Right forelimb (tissue), 1 donor: ENCODE measurements around the gene PLCB1.
"Not testable (repeated sequence)": the region's sequence is repeated elsewhere in the genome, so short reads cannot be mapped to it uniquely, and the experiment has no call there.

Experiments used
- DNase-seq: peaks from one replicate; pipeline ENCODE4 v3.0.0-alpha.2; 2018

Gene PLCB1

DNA sequence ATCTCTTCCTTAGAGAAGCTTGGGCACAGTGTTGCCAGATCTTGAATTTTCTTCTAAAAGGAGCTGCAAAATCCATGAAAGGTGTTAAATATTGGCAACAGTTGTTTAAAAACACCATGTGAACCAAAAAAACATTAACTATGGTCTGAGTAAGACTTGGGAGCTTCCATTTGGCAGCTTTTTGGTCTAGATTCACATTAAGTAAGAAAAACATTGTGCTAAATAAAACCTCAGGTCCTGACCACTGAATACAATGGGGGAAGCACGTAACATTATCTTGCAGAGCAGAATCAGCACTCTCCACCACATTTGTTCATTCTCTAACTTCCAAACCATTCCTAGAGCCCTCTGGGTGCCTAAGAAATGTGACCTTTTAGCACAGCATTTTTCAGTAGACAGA, 499.2 kb downstream of the PLCB1 start:
- no peak for DNase-seq

DNA sequence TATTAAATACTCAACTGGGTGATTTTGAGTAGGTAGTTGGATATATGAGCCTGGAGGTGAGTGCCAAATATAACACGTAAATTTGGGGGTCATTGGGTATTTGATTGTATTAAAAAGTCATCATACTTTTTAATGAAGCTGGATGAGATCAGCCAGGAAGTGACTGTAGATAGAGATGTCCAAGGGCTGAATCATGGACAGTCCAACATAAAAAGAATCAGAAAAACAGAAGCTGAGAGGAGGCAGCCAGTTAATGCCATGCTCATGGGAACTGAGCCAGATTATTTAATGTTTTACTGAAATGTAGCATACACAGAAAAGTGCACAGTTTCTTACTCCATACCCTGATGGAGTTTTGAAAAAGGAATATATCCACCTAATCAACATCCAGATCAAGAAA, 501.3 kb downstream of the PLCB1 start:
- no peak for DNase-seq

DNA sequence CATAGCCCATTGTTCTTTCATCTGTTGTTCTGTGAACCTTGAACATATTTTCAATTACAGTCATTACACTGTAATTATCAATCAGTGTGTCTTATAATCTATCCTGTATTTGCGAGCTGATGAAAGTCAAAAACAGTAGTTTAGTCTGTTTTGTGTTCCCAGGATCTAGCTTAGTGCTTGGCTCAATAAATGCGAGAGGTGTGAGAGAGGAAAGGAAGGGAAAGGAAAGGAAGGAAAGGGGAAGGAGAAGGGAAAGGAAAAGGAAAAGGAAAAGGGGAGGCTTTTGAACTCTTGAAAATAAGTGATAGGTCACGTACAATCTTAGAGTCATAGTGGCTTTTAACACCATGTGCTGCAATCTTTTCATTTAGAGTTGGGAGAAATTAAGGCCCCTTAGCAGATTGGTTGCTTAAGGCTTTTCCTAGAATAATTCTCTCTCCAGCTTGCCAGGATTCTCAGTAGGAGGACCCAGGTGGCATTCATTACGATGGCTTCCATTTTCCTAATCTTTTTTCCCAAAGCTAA, 503.0 kb downstream of the PLCB1 start:
- no peak for DNase-seq

DNA sequence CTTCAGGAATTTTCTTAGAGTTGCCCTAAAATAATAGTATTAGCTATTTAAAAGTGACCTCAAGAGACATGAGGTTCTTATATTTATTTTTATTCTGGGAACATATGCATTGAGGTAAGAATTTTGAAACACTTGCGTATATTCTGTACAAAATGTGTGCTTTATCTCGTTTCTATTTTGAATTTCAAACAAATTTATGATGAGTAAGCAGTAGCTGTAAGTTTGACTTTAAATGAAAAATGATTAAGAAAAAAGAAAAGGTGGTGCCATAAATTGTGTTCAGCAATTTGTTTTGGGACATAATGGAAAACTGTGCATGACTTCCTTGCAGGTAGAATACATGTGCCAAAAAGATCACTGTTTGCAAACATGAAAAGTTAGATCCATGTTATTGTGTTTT, 503.8 kb downstream of the PLCB1 start:
- DNase-seq = no peak

DNA sequence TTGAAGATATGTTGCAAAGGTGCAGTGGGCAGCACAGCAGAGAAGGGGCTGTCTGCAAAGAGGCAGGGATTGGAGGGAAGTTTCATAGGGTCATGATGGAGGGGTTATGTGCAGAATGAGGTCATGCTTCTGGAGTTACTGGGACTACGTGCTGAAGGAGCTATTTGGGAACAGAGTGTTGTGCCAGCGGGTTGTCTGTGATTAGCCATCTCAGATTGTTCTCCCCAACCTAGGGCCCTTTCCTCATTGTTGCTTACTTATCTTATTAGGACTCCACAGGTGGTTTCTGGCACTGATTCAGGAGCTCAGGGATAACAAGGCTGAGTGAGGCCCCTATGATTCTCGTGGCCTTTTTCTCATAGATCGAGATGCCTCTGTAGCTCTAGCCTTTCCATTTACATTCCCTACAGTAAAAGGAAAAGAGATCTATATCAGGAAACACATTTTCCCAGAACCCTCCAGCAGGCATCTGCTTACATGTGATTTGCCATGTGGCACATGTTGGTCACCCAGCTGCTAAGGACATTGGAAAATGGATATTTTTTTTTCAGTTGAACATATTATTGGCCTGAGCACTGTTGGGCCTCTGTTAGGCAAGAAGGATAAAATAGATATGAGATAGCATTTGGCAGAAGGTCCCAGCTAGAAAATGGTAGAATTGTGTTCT, 507.2 kb downstream of the PLCB1 start:
- DNase-seq = no peak

DNA sequence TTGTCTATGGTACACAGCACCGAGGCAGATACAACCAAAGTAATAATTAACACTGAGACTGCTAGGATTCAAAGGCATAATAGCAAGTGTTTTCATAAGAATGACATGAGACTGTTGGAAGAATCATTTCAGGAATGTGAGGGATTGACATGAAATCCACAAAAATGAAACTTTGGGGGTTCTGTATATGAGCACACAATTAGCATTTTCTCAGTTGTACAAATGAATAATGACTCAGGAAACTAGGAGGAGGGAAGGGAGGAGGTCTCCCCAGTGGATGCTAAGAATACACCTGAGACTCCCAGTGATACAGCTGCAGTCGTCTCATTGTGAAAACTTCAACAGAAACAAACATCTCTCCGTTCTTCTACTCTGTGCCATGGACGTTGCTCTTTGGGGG, 508.4 kb downstream of the PLCB1 start:
- no peak for DNase-seq

DNA sequence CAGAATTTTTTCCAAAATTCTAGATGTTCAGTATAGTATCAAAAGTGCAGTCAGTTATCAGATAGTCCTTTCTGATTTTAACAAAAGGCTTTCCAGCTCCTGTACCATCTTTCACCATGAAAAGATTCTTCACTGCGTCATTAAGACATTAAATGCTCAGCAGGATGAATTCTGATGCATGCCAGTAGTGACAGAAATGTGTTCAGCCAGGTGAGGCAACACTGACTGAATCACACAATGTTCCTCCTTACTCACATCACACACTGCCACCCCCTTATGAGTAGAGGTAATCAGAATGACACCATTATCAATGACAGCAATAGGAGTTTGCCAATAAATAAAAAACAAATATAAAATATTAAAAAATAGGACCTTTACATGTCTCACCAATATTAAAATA, 510.2 kb downstream of the PLCB1 start:
- DNase-seq = no peak

DNA sequence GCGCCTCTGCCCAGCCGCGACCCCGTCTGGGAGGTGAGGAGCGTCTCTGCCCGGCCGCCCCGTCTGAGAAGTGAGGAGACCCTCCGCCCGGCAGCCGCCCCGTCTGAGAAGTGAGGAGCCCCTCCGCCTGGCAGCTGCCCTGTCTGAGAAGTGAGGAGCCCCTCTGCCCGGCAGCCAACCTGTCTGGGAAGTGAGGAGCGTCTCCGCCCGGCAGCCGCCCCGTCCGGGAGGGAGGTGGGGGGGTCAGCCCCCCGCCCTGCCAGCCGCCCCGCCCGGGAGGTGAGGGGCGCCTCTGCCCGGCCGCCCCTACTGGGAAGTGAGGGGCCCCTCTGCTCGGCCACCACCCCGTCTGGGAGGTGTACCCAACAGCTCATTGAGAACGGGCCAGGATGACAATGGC, 512.4 kb downstream of the PLCB1 start:
- DNase-seq = not testable (repeated sequence)

DNA sequence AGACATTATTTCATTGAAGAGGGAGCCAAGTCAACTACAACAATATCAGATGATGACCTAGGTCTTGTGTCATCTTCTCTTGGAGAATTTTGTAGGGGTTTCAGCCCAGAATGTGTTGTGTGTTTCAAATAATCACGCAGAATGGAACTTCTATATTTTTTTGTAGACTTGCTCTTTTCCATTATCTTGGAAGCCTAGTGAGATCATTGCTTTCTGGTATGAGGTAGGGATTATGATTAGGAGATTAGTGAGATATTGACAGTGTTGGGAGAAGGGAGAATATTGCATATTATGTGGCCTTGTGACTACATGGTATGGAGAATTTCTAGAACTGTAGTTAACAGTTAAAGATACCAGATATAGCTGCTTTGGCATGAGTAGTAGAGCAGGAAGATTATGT, 513.3 kb downstream of the PLCB1 start:
- no peak for DNase-seq

DNA sequence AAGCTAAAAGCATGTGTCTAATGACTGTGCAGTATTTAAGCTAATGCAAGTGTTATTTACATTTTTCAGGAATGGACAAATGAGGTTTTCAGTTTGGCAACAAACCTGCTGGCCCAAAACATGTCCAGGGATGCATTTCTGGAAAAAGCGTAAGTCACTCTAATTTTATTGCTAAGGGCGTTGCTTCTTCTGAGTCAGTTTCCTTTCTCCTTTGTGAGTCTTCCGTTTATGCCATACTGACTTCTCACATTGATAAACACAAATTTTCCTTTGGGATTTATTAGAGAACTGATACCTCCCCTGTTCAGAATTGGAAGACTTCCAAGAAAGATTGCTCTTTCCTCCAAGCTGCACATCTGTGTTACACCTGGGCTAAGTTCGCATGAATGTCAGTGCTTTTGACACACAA, 514.0 kb downstream of the PLCB1 start:
- no peak for DNase-seq

DNA sequence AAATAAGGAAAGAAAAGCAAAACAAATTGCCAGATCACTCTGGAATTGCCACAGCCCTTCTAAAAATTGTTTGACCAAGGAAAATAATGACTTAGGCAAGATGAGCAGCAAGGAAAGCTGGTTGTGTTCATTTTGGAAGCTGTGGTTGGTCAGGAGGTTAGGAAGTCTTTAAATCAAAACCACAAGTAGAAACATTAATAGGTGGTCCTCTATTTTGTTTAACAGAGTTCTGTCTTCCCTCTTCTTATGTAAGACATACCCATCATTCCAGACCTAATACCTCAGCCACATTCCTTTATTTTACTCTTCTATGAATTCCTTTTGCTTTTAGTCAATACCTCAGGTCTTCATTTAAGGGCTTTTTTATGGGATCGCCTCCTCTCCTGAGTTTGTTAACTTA, 514.6 kb downstream of the PLCB1 start:
- DNase-seq = no peak

DNA sequence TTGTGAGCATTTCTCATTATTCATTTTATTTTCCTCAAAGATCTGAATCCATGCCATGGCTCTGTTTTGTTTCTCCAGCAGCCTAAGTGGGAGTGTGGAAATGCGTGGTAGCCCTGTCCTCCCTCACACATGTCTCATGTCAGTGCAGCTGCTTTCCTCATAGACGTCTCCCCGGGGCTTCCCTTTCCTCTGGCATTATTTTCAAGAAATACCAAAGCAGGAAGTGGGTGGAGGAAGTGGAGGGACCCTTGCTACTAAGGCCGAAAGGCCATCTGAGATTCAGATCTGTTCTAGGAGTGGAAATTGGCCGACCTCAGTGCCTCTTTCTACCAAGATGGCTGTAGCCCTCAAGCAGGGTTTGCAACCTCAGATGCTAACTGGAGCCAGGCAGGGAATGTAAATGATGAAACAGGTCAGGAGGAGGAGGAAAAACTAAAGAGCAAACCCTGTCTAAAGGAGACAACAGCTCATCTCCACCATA, 515.9 kb downstream of the PLCB1 start:
- DNase-seq = no peak

DNA sequence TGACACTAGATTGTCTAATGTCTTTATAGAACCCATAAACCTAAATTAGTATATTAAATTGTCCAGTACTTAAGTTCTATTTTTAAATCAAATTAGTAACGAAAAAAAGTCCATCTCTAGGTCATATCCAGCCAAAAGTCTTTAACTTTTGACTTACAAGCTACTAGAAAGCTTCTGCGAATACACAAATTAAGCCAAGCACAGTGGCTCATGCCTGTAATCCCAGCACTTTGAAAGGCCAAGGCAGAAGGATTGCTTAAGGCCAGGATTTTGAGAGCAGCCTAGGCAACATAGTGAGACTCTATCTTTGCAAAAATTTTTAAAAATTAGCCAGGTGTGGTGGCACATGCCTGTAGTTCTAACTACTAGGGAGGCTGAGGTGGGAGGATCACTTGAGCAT, 516.4 kb downstream of the PLCB1 start:
- DNase-seq = no peak

DNA sequence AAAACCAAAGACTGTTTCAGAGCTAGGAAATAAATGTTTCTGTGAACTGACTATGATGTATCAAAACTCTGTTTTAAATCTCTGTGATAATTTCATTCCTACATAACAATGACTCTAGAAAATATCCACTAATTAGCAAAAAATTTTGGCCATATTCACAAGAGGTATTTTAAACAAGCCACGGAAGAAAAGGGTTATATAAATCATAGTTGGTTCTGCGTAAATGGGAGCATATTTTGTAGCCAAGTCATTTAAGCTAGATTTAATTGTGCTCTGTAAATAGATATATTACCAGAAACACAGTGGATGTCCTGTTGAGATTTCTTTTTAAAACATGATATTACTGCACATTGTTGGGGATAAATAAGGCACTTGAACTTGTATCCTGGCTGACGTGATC, 520.3 kb downstream of the PLCB1 start:
- DNase-seq = no peak

DNA sequence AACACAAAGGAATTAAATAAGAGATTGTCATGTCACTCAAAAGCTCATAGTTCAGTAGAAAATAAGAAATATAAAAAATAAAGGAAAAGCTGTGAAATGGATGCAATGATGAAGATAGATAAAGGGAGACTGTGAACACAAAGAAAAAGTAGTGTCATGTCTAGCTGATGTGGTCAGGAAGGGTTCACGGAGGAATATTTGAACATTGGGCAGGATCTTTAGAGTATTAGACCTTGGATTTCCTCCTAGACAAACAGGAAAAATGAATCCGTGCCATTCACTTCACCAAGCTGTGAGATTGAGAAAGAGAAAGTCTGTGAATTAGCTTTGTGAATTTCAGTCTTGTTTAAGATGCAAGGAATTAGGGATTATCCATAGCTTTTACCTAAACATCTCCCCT, 522.4 kb downstream of the PLCB1 start:
- no peak for DNase-seq

DNA sequence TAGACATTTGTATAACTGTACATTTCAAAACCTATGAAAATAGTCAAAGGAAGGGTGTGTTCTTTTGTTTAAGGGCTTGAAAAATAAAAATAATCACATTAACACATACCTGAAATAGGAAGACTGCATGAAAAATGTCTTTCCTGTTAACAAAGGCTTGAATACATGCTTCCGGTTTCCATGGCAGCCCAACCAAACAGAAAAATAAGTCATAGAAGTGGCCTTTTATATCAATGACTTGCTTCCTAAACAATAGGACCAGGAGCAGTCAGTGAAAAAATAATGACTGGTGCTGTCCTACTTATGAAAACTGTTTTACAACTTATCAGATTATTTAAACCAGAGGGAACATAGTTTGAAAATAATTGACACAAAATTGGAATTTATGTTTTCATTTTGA, 524.3 kb downstream of the PLCB1 start:
- DNase-seq = no peak

DNA sequence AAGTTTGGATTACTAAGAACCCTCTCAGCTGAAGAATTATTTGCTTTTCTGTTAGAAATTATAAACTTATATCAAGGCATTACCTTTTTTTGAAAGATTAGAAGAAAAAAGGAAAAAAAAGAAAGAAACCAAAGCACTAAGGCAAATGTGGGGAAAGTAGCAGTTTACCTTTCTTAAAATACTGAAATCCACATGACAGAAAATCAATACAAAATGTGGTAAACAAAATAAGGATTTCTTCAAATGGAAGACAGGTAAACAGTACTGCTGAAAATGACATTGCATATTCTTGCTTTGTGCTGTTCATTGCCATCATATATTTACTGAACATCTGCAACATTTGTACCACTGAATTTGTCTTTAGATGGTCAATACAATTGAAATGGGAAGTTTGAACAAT, 525.6 kb downstream of the PLCB1 start:
- no peak for DNase-seq

DNA sequence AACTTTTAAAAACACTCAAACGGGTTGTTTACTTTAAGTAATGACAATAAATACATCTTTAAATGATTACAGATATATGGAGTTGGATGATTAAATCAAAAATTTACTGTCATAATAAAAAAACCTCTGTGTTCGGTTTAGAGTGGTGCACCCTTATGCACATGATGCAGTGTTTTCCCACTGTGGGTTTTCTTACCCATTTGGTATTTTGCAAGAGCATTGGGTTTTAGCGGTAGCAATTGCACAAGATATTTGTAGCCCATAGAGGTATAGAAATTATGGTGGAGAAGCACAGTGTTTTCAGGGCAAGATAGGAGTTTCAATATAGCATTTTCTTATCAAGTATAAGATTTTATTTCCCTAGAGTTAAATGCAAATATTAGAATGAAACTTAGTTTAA, 526.0 kb downstream of the PLCB1 start:
- DNase-seq = no peak

DNA sequence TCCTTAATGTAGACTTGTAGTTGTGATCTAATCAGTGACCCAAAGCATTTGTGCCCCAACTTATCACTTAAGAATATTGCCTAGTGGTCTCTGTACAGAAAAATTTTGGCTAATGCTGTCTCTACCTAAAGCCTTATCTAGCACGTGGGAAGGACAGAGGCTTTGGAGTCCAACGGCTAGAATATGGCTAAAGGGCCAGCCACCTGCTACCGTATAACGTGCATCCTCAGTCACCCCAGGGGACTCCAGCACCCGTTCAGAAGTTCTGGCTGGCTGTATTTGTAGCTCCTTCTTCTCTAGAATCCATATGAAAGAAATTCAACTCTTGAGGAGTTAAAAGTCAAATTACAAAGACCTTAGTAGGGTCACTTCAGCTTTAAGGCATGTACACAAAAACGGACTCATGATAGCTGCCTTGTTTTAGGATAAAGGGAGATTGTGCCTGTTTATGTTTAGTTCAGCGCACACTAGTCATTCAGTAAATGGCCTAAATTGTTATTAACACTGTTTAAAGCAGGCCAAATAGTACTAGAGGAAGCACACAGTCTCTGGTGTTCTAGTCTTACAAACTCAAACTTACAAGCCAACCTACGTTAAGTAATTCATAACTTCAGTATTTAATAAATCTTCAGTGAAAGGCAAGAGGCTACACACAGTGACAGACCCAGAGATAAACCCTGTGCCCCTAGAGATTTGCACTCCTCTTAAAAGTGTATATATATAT, 529.3 kb downstream of the PLCB1 start:
- no peak for DNase-seq

DNA sequence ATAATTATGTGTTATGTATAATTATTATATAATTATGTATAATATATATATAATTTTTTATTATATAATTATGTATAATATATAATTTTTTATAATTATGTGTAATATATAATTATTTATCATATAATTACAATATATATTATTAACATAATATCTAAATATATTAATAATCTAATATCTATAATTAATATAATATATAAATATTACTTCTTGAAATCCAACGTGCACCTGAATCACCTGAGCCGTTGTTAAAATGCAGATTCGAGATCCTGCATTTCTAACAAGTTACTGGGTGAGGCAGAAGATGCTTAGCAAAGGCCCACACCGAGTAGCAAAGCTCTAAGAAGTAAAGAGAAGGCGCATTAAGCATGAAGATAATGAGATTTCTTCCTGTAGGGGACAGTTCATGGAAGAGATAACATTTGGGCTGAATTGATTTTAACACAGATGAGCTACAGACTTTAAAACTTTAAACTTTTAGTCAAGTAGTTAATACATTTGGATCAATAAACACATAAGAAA, 530.4 kb downstream of the PLCB1 start:
- DNase-seq = no peak

DNA sequence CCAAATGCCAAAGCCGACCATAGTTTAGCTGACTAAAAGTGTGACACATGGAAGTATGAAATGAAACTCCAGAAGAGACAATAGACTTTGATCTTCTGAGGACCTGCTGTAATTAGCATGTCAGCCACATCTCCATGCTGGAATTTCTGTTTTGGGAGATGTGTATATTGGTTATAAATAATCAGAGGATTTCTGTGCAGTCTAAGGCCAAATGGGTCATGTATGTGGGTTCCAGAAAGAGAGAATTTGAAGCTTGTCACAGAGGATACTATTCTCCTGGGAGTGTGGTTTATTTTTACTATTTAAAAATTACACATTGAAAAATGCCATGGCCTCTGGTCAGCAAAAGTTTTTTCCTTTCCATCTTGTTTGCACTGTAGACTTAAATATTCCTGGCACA, 531.4 kb downstream of the PLCB1 start:
- DNase-seq = no peak

DNA sequence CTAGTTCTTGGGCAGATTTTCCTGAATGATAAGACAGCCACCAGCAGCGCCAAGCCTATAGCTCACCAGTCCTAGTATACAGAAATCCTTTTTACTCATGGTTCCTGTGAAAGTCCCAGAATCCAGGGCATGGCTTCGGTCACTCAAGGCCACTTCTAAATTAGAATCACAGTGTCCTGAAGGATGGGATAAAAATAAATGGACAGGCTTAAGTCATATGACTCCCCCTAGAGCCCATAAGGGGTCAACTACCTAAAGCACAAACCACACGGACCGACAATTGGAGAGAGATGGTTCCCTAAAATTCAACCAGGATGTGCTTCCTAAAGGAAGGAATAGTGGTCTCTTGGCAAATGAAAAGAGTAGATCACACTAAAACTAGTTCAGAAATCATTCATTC, 532.7 kb downstream of the PLCB1 start:
- DNase-seq = no peak

DNA sequence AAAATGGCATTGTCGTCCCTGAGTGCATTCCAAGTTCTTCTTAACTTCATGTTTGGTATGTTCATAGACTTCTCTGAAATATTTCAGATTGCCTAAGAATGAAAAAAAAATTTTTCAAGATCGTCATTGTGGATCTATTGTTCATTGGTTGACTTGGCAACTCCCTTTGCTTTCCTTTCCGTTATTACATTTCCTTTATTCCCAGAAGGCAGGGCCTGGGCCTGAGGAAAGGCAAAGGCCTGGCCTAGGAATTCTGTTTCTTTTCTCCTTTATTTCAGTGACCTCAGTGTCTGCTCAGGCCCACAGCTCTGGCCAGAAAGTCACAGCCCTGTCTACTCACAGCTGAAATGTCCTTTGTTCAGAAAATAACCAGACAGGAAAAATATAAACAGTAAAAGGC, 535.2 kb downstream of the PLCB1 start:
- DNase-seq = no peak

DNA sequence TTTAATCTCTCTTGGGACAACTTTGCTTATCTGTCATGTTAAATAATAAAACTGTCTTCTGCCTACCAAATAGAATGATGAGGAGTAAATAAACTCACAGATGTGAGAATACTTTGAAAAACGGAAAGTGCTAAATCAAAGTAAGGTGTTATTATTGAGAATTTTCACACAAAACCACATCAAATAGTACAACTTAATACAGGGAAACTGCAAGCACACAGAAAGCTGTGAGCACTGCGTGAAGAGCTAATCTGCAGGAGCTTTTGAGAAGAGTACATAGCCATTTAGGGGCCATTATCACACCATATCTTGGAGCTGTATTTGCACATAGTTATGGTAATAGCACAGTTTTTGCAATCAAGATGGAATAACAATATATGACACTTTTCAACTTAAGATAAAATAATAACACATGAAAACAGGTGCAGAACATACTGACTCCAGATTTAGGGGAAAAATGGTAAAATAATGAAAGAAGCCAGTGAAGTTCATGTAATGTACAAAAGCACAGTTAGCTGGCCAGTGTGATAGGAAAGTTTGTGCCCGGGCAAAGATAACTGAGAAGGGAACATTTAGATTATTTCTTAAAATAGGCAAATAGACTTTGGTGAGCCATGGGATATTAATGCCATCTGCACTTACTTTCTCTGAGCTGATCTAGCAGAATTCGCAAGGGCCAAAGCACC, 538.3 kb downstream of the PLCB1 start:
- no peak for DNase-seq
